ENCODE data around the gene RFX8.
"Not testable (repeated sequence)": the region's sequence is repeated elsewhere in the genome, so short reads cannot be mapped to it uniquely, and the experiment has no call there.

Gene RFX8

DNA sequence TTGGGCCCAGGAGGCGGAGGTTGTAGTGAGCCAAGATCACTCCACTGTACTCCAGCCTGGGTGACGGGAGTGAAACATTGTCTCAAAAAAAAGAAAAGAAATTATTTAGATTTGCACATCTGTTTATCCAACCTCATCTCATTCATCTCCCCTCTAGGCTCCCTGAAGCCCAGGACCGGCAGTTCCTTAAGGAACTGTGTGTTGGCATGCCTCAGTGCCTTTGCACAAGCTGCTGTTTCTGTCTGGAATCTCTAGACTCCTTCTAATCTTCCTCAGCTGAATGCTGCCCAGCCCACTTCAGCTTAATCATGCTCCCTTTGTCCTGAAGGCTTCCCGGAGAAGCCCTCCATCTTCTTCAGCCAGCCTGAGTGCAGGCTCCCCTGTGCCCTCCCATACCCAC lies 10.9 kb upstream of the RFX8 start:
- DNase-seq: no peak

DNA sequence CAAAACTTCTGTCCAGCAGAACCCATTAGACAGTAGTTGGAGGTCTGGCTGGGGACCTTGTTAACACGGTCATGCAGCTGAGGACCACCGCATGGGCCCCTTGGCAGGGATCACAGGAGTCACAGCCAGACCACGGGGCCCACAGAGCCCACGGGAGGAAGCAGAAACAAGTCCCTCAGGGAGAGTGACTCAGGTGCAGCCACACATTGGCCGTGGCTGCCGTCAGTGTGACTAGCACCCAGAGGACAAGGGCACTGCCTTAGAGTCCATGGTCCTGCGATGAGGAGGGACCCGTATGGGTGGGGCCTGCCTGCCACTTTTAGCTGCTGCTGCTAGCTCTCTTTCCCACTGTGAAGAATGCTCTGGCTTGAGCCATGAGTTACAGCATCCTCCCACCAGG lies 5.9 kb upstream of the RFX8 start:
- no peak for DNase-seq

DNA sequence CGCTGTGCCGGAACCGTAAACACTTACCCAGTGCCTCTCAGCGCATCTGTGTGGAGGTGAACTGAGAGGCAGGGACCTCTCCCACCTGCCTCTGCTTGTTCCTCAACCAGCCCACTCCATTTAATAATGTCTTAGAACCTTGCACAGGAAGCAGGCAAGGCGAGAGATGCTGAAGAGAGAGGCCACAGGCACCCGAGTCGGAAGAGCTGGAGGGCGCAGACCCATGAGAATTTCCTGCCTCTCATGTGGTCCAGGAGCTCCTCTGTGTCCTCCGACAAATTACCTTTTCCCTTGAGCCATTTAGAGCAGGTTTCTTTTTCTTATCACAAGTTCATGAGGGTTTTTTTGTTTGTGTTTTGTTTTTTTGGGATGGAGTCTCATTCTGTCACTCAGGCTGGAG lies 4.9 kb upstream of the RFX8 start:
- DNase-seq: no peak

DNA sequence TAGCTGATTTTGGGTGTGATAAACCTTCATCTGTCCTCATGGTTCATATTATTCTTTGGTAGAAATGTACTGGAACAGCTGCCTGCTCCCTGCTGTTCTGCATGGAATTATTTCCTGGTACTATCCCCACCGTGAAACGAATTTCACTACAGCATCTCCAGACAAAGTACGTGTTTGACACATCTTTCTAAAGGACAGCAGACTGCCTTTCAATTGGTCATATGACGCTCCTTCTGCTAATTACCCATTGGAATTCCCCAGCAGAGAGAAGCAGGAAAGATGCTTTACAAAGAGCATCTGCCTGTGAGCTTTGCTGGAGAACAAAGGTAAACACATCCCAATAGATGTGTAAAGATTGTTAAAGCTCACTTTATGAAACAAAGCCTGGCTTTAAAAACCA lies 4.4 kb upstream of the RFX8 start:
- no peak for DNase-seq

DNA sequence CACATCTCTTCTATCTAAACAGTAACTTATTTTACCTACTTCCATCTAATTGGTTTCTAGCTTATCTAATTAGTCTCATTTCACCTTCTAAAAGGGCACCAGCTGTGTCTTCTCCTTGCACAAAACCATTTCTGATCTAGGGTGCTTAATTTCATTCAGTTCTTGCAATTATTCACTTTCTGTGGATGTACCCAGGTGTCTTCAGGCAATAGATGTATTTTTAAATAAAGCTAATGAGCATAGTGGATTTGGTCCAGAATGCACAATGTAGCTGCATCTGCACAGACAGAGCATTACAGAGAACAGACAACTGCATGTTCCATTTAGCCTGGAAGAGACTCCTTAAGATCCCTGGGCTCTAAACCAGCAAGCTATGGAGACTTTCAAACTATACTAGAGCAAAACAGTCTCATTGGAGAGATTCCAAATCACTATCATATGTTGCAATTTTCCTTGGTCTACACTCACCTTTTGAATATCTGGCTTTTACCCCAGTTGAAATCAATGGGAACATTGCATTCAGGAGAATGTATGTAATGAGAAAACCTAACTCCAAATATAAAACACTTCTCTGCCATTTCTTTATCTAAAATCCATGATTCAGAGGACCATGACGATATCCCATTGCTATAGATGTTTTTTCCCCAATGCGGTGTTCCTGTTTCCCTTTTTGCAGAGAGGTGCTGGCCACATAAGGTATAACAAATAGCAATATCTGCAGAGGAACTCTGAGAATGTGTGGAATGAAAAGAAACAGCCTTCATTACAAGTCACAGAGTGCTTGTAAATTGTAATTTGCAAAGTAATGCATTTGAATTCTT lies 3.5 kb upstream of the RFX8 start:
- no peak for DNase-seq

DNA sequence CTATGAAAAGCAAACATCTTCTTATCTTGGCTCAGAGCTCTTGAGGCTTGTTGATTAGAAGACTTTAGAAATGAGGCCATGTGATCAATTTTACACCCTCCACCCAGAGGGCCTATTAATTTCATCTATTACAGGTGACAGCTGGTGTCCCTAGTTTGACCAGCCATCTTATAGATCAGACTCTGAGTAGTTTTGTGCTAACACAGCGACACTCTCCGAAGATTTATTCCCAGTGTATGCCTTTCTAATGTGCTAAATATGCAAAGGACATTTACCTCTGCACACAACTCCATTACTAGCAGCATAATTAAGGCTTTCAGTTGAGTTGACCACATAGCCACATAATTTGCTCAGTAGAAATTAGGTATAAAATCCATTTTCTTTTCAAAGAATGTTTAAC lies 2.6 kb upstream of the RFX8 start:
- no peak for DNase-seq

DNA sequence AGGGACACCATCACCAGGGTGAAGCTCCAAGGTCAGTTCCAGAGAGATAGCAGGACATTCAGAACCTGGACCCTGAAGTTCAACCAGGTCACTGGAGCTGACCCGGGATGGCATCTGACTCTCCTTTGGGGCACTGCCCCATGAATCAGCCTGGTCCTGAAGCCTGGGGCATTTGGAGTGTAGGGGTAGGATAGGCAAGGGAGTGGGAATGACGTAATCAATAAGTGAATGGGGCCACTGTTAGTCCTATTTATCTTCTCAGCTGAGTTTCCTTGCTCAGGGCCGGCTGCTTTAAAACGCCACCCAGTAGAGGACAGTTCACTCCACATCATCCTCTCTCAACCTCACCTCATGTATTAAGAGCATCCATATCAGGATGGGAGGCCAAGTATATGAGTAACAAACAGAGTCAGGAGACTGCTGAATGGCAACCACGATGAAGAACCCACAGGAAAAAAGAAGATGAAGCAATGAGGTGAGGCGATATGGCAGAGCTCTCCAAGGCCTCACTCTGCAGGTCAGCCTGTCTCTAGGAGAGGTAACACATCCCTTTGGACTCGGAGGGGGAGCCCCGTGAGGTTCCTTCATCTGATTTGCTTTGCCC lies 1.8 kb upstream of the RFX8 start:
- DNase-seq: no peak

DNA sequence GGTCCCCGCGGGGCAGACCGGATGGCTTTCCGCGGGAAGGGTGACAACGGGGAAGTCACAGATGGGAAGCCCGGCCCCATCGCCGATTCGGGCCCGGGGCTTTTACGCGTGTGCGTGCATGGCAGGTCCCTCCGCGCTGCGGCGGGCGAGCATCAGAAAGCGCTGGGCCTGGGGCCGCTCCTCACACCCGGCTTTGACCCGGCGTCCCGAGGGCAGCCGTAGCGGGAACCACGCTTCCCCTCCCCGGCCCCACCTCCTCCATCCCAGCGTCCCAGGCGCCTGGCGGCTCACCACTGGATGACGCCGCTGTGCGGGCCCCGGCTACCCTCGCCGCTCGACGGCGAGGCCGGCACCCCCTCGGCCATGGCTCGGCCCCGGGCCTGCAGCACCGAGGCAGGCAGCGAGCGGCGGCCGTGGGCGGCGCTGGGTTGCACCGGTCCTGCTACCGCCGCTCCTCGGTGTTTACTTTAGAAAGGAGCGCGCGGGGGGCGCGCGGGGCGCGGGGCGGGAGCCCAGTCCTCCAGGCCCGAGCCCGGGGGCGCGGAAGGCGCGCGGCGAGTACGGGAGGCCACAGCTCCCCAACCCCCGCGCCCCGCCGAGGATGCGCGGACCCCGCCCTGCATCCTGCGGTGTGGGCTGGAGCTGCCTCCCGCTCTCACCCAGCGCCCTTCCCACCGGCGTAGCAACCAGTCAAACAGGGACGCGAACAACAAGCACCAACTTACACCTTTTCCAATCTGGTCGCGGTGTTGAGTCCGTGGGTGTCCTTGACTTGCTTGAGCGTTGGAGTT lies 806 bp downstream of the RFX8 start:
- peak; percentile 7 for DNase-seq

DNA sequence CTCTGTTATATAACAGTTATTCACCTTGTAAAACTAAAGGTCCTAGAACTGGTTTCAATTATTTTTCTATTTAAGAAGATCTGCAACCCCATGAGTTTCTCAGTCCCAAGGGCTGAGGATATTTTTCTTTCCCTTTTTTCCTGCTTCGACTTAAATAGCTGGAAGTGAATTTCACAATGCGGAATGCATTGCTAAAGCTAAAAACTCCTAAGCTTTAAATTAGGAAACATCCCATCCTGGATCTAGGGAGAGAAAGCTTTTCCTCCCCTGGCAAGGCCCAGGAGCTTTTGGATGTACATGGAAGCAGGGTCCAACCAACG lies 1.4 kb downstream of the RFX8 start:
- DNase-seq: no peak

DNA sequence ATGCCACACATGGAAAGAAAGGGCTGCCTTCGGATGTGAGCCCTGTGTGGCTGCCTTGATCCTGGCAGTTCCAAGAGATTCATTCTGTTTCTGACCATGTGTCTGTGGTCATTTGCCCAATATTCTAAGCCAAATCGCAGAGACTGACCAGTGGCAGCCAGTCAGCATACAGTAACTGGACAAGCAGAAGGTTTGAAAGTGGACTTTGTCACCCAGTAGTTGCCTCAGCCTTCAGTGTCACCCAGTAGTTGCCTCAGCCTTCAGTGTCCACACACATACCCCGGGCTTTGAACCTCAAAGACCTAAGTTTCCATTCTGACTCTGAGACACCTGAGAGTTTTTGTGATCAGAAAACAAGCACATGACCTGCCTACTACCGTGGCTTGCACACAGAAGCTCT lies 5.0 kb downstream of the RFX8 start:
- DNase-seq: no peak

DNA sequence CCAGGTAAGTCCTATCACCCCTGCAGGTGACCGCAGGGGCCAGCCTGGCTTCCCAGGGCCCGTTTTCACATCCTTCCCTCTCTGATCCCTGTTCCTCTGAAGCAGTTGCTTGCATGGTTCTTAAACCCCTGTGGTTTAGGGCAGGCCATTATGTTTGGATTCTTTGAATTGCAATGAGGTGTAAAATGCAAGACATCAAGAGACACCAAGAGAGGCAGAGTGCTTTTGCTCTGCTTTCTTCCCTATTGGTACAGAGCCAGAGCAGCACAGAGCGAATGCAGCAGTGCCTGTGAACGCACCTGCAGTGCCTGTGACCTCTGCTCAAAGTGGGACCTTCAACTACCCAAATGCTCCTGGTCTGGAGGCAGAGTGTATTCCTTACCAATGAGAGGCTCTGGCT lies 7.6 kb downstream of the RFX8 start:
- no peak for DNase-seq

DNA sequence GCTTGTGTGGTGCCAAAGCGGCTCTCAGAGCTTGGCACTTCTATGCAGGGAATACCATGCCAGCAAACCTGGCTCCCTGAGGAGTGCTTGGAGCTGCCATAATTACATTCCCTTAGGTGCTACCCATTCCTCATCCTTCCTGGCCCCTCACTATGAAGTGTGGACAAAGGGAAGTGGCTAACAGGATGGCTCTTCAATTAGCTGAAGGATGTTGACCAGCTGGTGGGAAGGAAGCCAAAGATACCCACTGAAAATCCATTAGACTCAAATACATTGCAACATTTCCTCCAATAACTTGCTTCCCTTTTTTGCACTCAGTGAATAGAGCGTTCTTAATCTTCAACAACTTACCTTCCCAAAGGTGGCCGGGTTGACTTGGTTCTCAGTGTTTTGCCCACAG lies 8.5 kb downstream of the RFX8 start:
- DNase-seq: no peak

DNA sequence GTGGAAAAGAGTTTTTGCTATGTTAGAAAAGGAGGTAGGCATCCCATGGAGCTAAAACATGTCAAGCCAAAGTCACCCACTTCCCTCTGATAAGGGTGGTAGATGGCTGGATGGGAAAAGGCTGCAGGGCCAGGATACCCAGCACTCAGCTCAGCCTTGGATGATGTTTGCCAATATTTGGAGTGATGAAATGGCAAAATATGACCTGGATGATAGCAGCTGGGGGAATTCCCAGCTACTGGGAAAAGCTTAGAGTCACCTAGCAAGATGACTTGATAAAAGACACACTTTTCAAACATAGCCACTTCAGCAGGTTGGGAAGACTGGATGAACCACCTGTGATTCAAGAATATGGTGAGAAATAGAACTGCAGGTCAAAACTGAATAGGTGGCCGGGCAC lies 10.1 kb downstream of the RFX8 start:
- no peak for DNase-seq

DNA sequence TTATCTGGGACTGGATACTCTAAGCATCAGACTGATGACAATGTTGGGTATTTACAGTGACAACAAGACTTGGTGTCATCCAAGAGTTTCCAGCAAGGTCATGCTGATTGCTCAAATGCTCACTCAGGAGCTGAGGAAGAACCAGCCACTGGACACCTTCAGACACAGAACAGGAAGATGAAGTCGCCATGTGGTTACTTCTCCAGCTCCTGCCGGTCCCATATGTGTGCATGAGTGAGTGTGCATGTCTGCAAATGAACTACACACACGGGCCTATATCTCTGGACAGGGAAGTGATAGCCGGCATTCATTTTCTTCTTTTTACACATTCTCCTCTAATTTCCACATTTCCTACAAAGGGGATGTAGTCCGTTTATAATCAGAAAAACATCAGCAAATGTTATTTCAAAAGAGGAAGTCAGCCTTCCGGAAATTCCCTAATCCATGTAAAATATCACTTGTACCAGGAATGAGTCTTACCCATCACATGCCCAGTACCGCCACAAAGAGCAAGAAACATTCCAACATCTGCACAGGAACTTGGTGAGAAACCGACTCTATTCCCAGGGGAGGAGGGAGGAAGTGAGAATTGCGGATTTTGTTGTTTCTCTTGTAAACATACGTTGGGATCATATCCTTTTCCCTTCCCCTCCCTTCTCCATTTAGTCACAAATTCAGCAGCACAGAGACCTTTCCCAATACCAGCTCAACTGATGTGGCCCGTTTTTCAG lies 10.8 kb downstream of the RFX8 start:
- no peak for DNase-seq

DNA sequence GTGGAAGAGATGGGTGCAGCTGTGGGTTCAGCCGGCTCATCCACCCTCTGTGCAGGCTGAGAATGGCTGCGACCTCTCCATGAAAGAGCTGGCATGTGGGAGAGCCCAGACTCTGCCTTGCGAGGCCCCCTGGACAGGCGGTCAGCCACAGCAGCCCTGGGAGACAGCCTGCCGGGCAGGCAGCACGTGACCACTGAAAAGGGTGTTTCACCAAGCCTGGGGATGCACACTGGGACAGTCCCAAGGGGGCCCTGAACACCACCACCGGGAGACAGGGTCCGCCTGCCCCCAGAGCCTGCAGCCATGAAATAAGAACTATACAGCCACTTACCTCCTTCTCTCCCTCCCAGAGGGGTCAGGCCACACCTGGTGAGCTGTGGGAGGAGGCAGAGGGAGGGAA lies 11.5 kb downstream of the RFX8 start:
- no peak for DNase-seq

DNA sequence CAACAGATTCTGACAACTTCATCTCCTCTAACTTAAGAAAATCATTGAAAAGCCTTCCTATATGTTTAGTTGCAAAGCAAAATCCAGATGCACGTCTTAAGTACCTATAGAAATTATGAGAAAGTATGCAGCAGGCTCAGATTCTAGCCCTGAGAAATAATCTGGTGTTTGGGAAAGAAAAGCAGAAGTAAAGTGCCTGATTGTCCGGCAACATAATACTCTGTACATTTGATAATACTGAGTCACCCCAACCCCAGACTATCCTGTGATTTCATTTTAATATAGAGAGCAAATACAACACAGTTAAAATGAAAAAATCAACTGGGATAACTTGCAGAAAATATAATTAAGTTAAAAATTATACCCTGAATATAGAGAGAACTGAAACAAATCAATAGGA lies 13.5 kb downstream of the RFX8 start:
- no peak for DNase-seq

DNA sequence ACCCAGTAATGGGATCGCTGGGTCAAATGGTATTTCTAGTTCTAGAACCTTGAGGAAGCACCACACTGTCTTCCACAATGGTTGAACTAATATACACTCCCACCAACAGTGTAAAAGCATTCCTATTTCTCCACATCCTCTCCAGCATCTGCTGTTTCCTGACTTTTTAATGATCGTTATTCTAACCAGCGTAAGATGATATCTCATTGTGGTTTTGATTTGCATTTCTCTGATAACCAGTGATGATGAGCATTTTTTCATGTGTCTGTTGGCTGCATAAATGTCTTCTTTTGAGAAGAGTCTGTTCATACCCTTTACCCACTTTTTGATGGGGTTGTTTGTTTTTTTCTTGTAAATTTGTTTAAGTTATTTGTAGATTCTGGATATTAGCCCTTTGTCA lies 20.5 kb downstream of the RFX8 start:
- not testable (repeated sequence) for DNase-seq

DNA sequence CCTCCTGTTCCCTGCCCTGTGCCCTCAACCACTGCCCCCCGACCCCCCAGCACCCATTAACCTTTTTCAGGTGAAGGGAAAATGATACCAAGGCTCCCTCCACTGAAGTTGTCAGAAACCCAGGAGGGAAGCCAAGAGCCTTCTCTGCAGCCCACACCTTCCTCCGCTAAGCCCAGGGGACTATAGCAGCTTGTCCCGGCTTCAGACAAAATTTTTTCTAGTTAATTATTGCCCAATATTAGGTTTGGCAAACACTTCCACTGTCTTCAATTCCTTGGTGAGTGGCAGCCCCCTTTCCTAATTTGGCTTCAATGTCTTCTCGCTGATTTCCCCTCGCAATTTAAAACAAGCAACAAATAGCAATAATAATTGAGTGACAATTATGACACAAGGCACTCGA lies 23.9 kb downstream of the RFX8 start:
- no peak for DNase-seq

DNA sequence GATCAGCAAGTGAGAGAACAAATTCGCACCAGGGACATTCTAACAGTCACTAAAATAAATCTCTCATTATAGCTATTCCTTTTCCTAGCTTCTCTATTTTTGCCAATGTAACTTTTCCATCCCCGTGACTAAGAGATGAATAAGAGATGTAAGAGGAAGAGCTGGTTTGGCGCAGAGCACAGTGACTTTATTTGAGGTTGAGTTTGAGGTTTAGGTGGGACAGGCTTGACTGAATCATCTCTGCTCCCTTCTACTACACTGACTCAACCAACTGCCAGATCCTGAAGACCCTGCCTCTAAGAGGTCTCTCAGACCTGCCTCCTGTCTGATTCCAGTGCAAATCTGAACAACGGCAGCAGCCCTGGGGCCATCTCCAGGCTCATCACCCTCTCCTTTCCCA lies 28.0 kb downstream of the RFX8 start:
- no peak for DNase-seq

DNA sequence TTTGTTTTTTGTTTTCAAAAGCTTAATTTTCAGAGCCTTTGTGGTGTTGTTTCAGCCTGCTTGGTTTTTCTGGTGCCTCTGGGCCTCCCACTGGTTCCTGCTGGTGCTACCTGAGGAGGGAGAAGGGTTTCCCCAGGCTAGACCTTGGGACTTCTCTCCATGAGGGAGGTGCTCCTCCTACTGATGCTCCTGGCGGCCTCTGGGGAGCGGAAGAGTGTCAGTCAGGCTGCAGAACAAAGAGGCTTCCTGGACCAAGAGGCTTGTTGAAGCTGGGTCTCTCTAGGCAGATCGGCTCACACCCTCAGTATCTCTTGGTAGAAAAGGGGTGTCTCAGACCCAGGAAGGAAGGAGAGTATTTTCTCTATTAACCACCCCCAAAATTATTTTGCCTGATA lies 32.2 kb downstream of the RFX8 start:
- no peak for DNase-seq

DNA sequence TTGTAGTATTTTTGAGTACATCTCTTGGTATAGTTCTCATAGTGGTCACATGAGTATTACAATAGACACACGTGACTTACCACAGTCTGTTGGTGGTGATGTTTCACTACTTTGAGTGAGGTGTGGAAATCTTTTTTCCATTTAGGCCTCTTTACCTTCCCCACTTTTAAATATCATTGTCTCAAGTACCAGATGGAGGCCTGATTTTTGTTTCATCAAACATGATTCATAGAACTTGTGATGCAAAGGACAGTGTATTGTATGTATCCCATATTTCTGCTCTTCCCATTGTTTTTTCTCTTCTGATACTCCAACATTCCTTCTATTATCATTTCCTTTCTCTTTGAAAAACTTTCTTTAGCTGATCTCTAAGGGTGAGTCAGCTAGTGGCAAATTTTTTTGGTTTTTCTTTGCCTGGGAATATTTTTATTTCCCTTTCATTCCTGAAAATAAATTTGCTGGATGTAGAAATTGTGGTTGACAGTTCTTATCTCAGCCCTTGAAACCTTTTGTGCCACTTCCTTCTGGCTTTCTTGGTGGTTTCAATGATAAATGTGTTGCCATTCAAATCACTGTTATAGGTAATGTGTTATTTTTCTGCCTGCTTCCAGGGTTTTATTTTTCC lies 32.8 kb downstream of the RFX8 start:
- no peak for DNase-seq

DNA sequence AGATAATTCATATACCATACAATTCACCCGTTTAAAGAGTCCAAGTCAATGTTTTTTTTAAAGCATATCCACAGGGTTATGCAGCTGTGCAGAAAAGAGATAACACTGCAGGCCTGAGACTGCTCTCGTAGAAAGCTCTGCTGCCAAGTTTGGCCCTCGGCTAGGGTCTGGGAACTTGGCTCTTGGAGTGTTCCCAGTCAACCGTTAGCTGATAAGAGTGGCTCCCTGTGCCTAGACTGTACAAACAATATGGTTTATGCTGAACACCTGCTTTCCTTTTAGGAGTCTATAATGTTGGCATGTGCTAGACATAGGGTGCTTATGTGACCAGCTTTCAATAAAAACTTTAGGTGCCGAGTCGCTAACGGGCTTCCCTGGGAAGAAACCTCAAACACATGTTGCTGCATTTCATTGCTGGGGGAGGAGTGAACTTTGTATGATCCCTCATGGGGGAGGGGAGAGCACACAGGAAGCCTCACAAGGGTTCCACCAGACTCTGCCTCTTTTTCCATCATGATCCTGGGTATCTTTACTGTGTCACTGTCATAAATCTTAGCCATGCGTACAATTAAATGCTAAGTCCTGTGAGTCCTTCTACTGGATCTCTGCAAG lies 34.7 kb downstream of the RFX8 start:
- DNase-seq: no peak

DNA sequence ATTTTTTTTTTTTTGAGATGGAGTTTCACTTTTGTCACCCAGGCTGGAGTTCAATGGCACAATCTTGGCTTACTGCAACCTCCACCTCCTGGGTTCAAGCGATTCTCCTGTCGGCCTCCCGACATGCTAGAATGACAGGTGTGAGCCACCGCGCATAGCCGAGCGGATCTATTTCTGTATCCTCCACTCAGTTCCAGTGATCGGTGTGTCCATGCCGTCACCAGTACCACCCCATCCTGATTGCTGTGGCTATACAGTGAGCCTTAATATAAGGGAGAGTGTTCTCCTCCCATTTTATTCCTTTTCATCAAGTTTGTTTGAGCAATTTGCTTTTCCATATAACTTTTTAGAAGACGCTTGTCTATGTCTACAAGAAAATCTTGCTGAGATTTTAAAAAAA lies 35.2 kb downstream of the RFX8 start:
- DNase-seq: no peak

All from activated gamma-delta T cell treated with Interleukin-2 at 50 U/mL for 16 hours (primary cell).